ENCODE measurements around the gene ST3GAL2. TPM values are rescaled to one million over a fixed set of nuclear protein-coding genes. Genes with fewer than 3 reads are reported as not detected.
A peak's percentile ranks its signal among the peaks of the same experiment; 100 is the strongest.

Gene ST3GAL2
- total RNA-seq, 2 donors from 2014 or later: 9.1 to 11.2 TPM

- H3K27me3 ChIP-seq: no peaks in the 10 kb centered on the region
- TF ChIP-seq POLR2A (IDR thresholded peaks at IDR 0.05): no peak
- no peaks in the 10 kb centered on the region for H3K9me3 ChIP-seq
- intact Hi-C loops (cut with DNase I): loop anchor here (10.0 kb wide), 1 partner anchor 257 kb away; no protein-coding TSS in a partner anchor
- WGBS, 2 donors: 92 to 93% methylated on average over 20 to 30 of the region's 30 CpGs
- no peaks in the 10 kb centered on the region for H3K4me1 ChIP-seq
- no peaks in the 10 kb centered on the region for H3K36me3 ChIP-seq (replicated peaks in 1 of 2; ENCODE audit: insufficient read depth in 1 of 2, low read depth in 2 of 2)
- DNase-seq: no peak
- ATAC-seq: no peak
- H3K4me3 ChIP-seq: no peak overlapping the region
- no peak overlapping the region for H3K27ac ChIP-seq
Measured at GRCh38 chr16:70398177-70398743, 40.6 kb downstream of the ST3GAL2 start.

GRCh38 chr16:70396246-70396904 lies 42.5 kb downstream of the ST3GAL2 start:
- Histone ChIP-seq H3K27me3 (no peaks in the 10 kb centered on the region), H3K36me3 (replicated peaks in 1 of 2; ENCODE audit: insufficient read depth in 1 of 2, low read depth in 2 of 2) (no peaks in the 10 kb centered on the region), H3K9me3 (no peaks in the 10 kb centered on the region), H3K4me1 (no peaks in the 10 kb centered on the region), H3K27ac (no peak overlapping the region), H3K4me3 (no peak overlapping the region)
- ATAC-seq: no peak
- TF ChIP-seq POLR2A (IDR thresholded peaks at IDR 0.05) (no peak), CTCF (IDR thresholded peaks at IDR 0.05) (no peak)
- intact Hi-C loops (cut with DNase I): loop anchor here (10.0 kb wide), 1 partner anchor 258 kb away; no protein-coding TSS in a partner anchor
- 79 to 97% methylated on average over 5 to 6 of the region's 6 CpGs for WGBS, 2 donors
- no peak for DNase-seq

DNA sequence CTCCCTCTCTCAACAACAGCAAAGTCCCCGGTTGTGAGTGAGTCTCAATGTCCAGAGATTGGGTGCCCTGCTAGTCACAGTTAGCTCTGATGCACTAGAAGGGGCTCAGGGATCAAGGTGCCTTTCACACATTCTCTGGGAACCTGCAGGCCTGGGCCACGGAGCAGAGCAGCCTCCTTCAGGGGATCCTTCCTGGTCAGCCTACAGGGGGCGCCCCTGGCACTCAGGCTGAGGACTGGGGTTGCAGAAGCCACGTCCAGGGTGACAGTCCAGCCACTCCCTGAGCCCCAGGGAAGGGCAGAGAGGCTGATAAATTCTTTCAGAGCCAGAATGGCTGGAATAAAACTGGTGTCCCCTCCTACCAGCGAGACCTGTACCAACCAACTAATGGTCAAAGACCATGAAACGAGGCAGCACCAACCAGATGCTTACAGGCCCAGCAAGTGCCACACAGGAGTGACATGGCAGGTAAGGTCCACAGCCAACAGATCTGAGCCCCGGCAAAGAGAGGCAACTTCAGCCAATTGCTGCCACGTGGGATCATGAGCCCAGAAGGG lies 43.5 kb downstream of the ST3GAL2 start:
- H3K36me3 ChIP-seq (replicated peaks in 1 of 2; ENCODE audit: insufficient read depth in 1 of 2, low read depth in 2 of 2): no peaks in the 10 kb centered on the region
- no peak overlapping the region for H3K27ac ChIP-seq
- peak; percentile 73 to 75 (median 74) for DNase-seq
- 37 to 60% methylated on average over 3 to 8 of the region's 8 CpGs for WGBS, 2 donors
- H3K9me3 ChIP-seq: no peaks in the 10 kb centered on the region
- no peaks in the 10 kb centered on the region for H3K27me3 ChIP-seq
- H3K4me3 ChIP-seq: no peak overlapping the region
- TF ChIP-seq CTCF (IDR thresholded peaks at IDR 0.05) (peak; percentile 52 to 77 (median 71)), POLR2A (IDR thresholded peaks at IDR 0.05) (no peak)
- peak; percentile 79 for ATAC-seq
- intact Hi-C loops (cut with DNase I): loop anchor here (10.0 kb wide), 1 partner anchor 259 kb away; no protein-coding TSS in a partner anchor
- no peaks in the 10 kb centered on the region for H3K4me1 ChIP-seq

- intact Hi-C loops (cut with DNase I): loop anchor here (10.0 kb wide), 1 partner anchor 260 kb away; no protein-coding TSS in a partner anchor
Measured at GRCh38 chr16:70394853-70395252, 44.0 kb downstream of the ST3GAL2 start.

More at GRCh38 chr16:70394853-70395252, 44.0 kb downstream of the ST3GAL2 start:
- H3K27ac ChIP-seq: no peak overlapping the region
- no peaks in the 10 kb centered on the region for H3K4me1 ChIP-seq
- ATAC-seq (no peak), DNase-seq (no peak)
- TF ChIP-seq CTCF (IDR thresholded peaks at IDR 0.05) (no peak), POLR2A (IDR thresholded peaks at IDR 0.05) (no peak)
- no peaks in the 10 kb centered on the region for H3K9me3 ChIP-seq
- 65 to 80% methylated on average over 4 to 12 of the region's 14 CpGs for WGBS, 2 donors
- H3K4me3 ChIP-seq: no peak overlapping the region
- H3K36me3 ChIP-seq (replicated peaks in 1 of 2; ENCODE audit: insufficient read depth in 1 of 2, low read depth in 2 of 2): no peaks in the 10 kb centered on the region
- H3K27me3 ChIP-seq: no peaks in the 10 kb centered on the region
